HG03097 (cell line): ENCODE data around the gene OTOF.

Experiments
- ATAC-seq: cut with Tn5 transposase; IDR thresholded peaks from one replicate; pipeline ENCODE4 v1.9.1; 2021; ENCODE audit not compliant: unreplicated experiment, low FRiP score

The OTOF gene

GRCh38 chr2:26503231-26503880, 25.4 kb upstream of the OTOF start:
- no peak for ATAC-seq

DNA sequence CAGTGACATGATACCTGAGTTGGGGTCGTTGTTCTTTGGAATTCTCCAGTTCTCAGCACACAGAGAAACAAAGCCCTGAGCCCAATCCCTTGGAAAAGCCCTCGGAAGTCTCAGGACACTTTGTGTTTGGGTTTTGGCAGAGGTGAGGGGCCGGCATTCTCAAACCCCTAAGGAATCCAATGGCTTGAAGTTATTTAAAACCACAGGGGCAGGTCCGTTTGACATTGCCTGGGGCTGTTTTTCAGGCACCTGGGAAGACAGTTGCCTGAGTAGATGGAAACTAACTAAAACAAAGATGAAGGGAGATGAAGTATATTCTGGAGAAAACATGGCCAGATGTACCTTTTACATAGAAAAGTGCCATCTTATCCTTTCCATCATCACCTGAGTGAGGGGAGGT, 22.5 kb upstream of the OTOF start:
- ATAC-seq = no peak

- no peak for ATAC-seq
These were observed 17.9 kb upstream of the OTOF start for GRCh38 chr2:26495705-26496297.

GRCh38 chr2:26494891-26495290, 17.0 kb upstream of the OTOF start:
- no peak for ATAC-seq

GRCh38 chr2:26494199-26494598, 16.3 kb upstream of the OTOF start:
- no peak for ATAC-seq

- ATAC-seq = no peak
These were observed 15.6 kb upstream of the OTOF start for GRCh38 chr2:26493566-26493965.

- no peak for ATAC-seq
These were observed 15.0 kb upstream of the OTOF start for GRCh38 chr2:26492749-26493515.

DNA sequence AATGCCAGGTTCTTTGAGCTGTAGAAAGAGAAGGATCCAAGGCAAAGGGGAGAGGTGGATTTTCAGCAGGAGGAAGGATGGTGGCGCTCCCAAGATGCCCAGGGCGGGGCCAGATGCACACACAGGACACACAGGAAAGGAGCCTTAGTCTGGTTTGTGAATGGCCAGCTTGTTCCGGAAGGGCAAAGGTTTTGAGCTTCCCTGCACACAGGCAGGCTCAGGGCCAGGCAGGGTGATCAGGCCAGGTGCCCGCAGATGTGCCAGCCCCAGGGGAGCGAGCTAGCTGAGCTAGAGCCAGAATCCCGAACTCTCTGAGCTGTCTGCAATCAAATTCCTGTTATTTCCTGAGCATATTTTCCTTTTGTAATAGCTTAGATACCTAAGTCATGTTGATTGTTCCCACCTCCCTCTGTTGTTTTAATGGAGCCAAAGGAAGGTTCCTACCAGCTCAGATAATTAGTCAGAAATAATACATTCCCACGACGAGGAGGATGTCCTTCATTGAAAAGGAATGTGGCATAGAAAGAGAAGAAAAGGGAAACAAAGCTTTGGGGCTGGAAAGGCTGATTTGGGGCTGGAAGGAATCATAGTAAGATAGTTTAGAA, 13.7 kb upstream of the OTOF start:
- ATAC-seq = no peak

GRCh38 chr2:26489213-26489850, 11.4 kb upstream of the OTOF start:
- no peak for ATAC-seq

- ATAC-seq = no peak
These were observed 10.7 kb upstream of the OTOF start for GRCh38 chr2:26488463-26489212.

DNA sequence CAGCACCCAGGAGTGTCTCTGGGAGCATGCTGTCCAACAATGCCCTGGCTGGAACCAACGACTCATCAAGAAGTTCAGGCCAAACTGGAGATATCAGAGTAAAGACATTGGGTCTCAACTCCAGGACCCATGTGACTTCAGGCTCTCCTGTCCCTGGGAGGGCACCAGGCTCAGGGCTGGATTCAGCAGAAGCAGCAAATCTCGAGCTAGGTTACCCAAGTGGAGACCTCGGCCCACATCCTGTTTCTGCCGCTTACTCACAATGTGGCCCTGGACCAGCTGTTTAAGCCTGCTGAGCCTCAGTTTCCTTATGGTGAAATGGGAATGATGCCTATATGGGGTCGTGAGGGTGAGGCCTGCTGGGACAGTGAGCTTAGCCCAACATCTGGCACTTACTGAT, 9.3 kb upstream of the OTOF start:
- no peak for ATAC-seq

GRCh38 chr2:26486789-26487188, 8.9 kb upstream of the OTOF start:
- no peak for ATAC-seq

DNA sequence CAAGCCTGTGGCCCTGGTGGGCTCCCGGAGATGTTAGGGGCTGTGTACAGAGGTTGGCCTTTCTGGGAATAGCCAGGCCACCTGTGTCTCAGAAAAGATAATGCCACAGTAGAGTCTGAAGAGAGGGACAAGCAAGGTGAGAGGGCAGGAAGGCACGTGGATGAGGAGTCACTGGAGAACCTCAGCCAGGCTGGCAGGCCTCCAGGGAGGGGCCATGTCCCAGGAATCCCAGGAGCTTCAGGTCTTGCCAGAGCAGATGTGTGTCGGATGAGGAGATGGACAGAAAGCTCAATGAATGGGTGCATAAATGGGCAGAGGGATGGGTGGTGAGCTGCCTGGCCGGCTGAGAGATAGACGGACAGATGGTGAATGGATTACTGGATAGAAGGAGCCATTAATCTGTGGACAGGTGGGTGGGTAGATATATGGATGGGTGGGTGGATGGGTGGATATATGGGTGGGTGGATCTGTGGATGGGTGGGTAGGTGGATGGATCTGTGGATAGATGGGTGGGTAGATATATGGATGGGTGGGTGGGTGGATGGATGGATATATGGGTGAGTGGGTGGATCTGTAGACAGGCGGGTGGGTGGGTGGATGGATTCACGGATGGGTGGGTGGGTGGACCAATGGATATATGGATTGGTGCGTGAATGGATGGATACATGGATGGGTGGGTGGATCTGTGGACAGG, 7.9 kb upstream of the OTOF start:
- ATAC-seq = no peak

DNA sequence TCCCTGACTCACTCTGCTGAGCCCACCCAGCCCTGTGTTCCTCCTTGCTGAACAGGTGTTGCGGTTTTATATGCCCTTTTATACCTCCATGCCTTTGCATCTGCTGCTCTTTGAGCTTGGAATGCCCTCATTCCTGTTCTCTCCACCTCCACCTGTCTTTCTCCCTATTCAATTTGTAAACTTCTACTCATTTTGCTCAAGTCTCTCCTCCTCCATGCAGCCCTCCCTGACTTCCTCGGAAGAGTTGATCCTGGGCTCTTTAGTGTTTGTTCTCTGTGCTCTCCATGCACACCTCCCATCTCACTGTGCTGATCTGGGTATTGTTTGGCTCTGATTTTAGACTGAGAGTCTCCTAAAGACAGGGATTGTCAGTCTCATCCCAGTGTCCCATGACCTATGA, 7.2 kb upstream of the OTOF start:
- no peak for ATAC-seq

DNA sequence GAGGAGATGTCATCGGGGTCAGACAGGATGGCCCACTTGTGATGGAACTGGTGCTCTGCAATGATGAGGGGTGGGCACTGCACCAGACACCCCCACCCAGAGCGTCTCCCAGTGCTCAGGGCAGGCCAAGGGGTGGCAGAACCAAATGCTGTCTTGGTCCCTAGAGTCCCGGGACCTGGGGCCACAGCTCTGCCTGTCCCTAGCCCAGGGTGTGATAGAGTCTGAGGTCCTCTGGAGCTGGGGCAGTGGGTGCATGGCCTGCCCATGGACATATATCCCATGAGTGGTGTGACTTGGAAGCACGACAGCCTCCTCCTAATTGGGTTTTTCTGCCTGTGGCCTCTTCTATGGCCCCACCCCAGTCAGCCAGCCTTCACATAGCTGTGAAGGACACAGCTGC, 6.7 kb upstream of the OTOF start:
- no peak for ATAC-seq

- no peak for ATAC-seq
These were observed 6.1 kb upstream of the OTOF start for GRCh38 chr2:26483957-26484565.

- ATAC-seq = no peak
These were observed 5.6 kb upstream of the OTOF start for GRCh38 chr2:26483516-26483915.

DNA sequence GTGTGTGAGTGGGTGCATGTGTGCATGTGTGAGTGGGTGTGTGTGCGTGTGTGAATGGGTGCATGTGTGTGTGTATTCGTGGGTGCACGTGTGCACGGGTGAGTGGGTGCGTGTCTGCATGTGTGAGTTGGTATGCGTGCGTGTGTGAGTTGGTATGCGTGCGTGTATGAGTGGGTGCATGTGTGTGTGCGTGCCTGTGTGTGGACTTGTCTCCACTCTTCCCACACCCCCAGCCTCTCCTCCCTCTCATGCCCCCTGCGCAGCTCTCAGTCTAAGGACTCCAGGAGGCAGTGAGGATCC, 5.1 kb upstream of the OTOF start:
- ATAC-seq = no peak

DNA sequence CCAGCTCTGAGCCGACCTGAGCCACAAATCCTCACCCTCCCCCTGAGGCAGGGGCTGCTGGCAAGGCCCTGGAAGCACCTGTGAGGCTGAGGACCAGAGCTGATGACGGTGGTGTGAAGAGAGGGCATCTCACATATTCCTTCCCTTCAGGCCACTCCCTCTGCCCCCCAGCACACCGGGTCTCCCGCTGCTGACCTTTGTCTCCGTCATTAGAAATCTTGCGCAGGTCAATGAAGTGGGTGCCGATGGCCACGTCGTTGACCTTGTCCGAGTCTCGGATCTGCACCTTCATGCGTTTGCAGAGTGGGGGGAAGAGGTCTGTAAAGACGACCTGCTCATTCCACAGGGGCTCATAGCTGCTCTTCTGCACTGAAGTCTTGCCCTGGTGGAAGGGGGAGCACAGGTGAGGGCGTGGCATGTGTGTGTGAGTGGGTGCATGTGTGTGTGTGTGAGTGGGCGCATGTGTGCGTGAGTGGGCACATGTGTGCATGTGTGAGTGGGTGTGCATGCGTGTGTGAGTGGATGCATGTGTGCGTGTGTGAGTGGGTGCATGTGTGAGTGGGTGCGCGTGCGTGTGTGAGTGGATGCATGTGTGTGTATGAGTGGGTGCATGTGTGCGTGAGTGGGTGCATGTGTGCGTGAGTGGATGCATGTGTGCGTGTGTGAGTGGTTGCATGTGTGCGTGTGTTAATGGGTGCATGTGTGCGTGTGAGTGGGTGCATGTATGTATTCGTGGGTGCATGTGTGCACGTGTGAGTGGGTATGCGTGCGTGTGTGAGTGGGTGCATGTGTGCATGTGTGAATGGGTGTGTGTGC, 4.5 kb upstream of the OTOF start:
- ATAC-seq = no peak
